ENCODE measurements around the gene PCDHAC1.
"Not testable (repeated sequence)": the region's sequence is repeated elsewhere in the genome, so short reads cannot be mapped to it uniquely, and the experiment has no call there.

PCDHAC1 gene, protein sequence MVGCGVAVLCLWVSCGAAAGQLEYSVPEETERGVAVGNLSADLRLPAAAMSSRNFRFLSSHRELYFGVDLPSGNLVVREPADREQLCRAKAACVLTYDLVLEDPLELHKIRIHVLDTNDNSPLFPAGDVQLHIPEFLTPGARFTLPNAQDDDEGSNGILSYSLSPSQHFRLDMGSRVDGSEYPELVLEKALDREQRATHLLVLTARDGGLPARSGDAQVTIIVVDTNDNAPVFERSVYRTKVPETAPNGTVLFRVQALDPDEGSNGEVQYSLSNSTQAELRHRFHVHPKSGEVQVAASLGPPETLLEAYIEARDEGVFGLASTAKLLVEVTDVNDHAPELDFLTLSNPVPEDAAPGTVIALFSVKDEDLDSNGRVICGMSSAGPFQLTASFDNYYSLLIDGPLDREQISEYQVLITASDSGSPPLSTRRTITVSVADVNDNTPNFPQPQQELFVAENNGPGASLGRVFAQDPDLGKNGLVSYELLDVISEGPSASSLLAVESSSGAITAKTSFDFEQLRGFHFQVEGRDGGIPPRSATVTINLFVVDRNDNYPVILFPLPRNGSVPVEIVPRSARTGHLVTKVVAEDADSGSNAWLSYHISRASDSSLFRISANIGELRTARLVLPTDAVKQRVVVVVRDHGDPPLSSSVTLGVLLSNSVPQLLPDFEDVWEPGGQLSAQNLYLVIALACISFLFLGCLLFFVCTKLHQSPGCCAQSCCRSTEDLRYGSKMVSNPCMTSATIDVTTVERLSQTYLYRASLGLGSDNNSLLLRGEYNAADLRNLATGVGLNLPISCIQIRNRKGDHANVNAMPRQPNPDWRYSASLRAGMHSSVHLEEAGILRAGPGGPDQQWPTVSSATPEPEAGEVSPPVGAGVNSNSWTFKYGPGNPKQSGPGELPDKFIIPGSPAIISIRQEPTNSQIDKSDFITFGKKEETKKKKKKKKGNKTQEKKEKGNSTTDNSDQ

DNA sequence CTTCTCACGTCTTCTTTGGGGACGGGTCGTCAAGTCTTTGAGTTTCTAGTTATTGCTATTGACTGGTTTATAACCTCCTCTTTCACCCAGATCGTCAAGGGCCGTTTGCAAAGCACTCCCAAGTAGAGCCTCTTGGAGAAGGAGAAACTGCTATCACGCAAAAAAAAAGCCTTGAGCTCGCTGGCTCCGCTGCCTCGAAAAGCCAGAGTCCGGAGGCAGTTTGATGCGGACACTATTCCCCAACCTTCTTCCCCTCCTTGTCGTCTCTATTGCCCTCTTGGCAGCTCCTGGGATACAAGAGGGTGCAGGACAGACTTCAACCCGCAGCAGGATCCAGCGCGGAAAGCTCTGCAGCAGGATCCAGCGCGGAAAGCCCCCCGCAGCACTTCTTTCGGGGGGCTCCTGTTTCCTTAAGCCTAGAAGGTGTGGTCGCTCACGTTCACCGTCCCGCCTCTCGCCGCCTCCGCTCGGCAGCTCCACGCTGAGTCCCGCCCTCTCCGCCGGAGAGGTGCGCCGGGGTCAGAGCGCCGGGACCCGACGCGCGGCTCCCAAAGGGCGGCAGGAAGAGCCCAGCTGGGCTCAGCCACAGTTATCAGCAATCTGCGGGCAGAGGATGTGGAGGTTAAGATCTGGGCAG lies at the start of gene PCDHAC1:
Gene PCDHAC1 (plus strand): TSS at position 494 of the 637 bp plus-strand sequence. CDS start 594 bp downstream, outside the sequence.
- peaks cover 0 to 20% (median 12%) of the 10 kb centered on the region in 4 donors for H3K4me1 ChIP-seq
- no peaks in the 10 kb centered on the region for H3K9me3 ChIP-seq
- no peak for DNase-seq
- intact Hi-C loops (cut with DNase I; ENCODE audit: low total_unique reads) = no loop called here
- H3K4me3 ChIP-seq = peak within 1 kb of the TSS; percentile 49
- peaks cover 0 to 24% of the 10 kb centered on the region in 2 donors for H3K27me3 ChIP-seq
- TF ChIP-seq, protein P1, sequence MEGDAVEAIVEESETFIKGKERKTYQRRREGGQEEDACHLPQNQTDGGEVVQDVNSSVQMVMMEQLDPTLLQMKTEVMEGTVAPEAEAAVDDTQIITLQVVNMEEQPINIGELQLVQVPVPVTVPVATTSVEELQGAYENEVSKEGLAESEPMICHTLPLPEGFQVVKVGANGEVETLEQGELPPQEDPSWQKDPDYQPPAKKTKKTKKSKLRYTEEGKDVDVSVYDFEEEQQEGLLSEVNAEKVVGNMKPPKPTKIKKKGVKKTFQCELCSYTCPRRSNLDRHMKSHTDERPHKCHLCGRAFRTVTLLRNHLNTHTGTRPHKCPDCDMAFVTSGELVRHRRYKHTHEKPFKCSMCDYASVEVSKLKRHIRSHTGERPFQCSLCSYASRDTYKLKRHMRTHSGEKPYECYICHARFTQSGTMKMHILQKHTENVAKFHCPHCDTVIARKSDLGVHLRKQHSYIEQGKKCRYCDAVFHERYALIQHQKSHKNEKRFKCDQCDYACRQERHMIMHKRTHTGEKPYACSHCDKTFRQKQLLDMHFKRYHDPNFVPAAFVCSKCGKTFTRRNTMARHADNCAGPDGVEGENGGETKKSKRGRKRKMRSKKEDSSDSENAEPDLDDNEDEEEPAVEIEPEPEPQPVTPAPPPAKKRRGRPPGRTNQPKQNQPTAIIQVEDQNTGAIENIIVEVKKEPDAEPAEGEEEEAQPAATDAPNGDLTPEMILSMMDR (IDR thresholded peaks at IDR 0.05) = no peak
- H3K27ac ChIP-seq = no peak within 1 kb of the TSS
- H3K36me3 ChIP-seq = no peaks in the 10 kb centered on the region

DNA sequence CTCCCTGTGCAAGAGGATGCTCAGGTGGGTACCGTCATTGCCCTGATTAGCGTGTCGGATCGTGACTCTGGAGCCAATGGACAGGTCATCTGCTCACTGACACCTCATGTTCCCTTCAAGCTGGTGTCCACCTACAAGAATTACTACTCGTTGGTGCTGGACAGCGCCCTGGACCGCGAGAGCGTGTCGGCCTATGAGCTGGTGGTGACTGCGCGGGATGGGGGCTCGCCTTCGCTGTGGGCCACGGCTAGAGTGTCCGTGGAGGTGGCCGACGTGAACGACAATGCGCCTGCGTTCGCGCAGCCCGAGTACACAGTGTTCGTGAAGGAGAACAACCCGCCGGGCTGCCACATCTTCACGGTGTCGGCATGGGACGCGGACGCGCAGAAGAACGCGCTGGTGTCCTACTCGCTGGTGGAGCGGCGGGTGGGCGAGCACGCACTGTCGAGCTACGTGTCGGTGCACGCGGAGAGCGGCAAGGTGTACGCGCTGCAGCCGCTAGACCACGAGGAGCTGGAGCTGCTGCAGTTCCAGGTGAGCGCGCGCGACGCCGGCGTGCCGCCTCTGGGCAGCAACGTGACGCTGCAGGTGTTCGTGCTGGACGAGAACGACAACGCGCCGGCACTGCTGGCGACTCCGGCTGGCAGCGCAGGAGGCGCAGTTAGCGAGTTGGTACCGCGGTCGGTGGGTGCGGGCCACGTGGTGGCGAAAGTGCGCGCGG lies 49.4 kb upstream of the PCDHAC1 start:
- intact Hi-C loops (cut with DNase I; ENCODE audit: low total_unique reads); H3K36me3 ChIP-seq; H3K4me1 ChIP-seq; H3K27me3 ChIP-seq; H3K27ac ChIP-seq; DNase-seq; H3K4me3 ChIP-seq: not testable (repeated sequence)
- peaks cover 0 to 58% (median 43%) of the 10 kb centered on the region in 3 donors for H3K9me3 ChIP-seq

DNA sequence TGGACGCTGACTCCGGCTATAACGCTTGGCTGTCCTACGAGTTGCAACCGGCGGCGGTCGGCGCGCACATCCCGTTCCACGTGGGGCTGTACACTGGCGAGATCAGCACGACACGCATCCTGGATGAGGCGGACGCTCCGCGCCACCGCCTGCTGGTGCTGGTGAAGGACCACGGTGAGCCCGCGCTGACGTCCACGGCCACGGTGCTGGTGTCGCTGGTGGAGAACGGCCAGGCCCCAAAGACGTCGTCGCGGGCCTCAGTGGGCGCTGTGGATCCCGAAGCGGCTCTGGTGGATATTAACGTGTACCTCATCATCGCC lies 48.9 kb upstream of the PCDHAC1 start:
- no peaks in the 10 kb centered on the region for H3K4me1 ChIP-seq
- peaks cover 0 to 5% of the 10 kb centered on the region in 2 donors for H3K27me3 ChIP-seq
- peaks cover 0 to 4% (median 0%) of the 10 kb centered on the region in 3 donors for H3K36me3 ChIP-seq
- H3K9me3 ChIP-seq = peaks cover 0 to 63% (median 48%) of the 10 kb centered on the region in 3 donors
- no peak overlapping the region for H3K4me3 ChIP-seq
- H3K27ac ChIP-seq = no peak overlapping the region
- peak in 1 of 2 donors; percentile 64 for DNase-seq
- TF ChIP-seq, protein P1 (IDR thresholded peaks at IDR 0.05) = no peak
- intact Hi-C loops (cut with DNase I; ENCODE audit: low total_unique reads) = no loop called here

DNA sequence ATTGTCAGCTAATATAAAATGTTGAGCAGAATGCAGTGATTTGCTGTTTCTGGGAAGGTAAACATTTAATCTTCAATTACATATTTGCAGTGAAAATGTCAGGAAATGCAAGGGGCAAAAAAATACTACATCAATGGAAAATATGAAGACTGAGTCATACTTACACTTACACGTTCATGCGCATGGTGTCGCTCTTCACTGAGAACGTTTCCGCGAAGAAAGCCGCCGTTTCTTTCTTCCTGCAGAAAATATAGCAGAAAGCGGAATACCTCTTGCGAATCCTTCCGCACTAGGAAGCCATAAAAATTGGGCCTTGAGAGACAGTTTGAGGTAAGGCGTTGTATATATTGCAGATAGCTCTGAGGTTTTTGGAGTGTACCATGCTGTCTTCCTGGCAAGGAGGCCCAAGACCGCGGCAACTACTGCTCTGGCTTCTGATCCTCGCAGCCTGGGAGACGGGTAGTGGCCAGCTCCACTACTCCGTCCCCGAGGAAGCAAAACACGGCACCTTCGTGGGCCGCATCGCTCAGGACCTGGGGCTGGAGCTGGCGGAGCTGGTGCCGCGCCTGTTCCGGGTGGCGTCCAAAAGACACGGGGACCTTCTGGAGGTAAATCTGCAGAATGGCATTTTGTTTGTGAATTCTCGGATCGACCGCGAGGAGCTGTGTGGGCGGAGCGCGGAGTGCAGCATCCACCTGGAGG lies 44.1 kb upstream of the PCDHAC1 start, which contains the start of gene PCDHA13:
Gene PCDHA13 (plus strand): TSS at position 236 of the 702 bp plus-strand sequence. CDS start 145 bp downstream, at position 381.
- peaks cover 0 to 6% of the 10 kb centered on the region in 2 donors for H3K27me3 ChIP-seq
- intact Hi-C loops (cut with DNase I; ENCODE audit: low total_unique reads) = no loop called here
- H3K4me3 ChIP-seq = no peak within 1 kb of the TSS
- H3K4me1 ChIP-seq = no peaks in the 10 kb centered on the region
- H3K36me3 ChIP-seq = no peaks in the 10 kb centered on the region
- H3K9me3 ChIP-seq = peaks cover 0 to 56% (median 55%) of the 10 kb centered on the region in 3 donors
- DNase-seq = no peak
- TF ChIP-seq, protein P1 (IDR thresholded peaks at IDR 0.05) = no peak
- no peak within 1 kb of the TSS for H3K27ac ChIP-seq

DNA sequence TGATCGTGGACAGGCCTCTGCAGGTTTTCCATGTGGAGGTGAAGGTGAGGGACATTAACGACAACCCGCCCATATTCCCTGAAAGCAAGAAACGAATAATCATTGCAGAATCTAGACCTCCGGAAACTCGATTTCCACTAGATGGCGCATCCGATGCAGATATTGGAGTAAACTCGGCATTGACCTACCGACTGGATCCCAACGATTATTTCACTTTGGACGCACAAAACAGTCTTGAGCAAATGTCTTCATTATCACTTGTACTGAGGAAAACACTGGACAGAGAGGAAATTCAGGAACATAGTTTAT lies 43.6 kb upstream of the PCDHAC1 start:
- H3K27ac ChIP-seq = no peak overlapping the region
- intact Hi-C loops (cut with DNase I; ENCODE audit: low total_unique reads) = no loop called here
- no peak overlapping the region for H3K4me3 ChIP-seq
- TF ChIP-seq, protein P1 (IDR thresholded peaks at IDR 0.05) = no peak
- DNase-seq = no peak
- H3K36me3 ChIP-seq = no peaks in the 10 kb centered on the region
- no peaks in the 10 kb centered on the region for H3K4me1 ChIP-seq
- peaks cover 0 to 52% (median 51%) of the 10 kb centered on the region in 3 donors for H3K9me3 ChIP-seq
- peaks cover 0 to 6% of the 10 kb centered on the region in 2 donors for H3K27me3 ChIP-seq

Data from tibial artery (tissue), 4 donors.